Lower lobe of right lung (tissue), 2 donors: Measurements from ENCODE around the gene SCMH1. TPM values are rescaled to one million over a fixed set of nuclear protein-coding genes. Genes with fewer than 3 reads are reported as not detected.

Source experiments
- ATAC-seq, 2 donors: fragments of 200-7000 bp; cut with Tn5 transposase; one replicate each; pipeline ENCODE4 v1.9.1; 2020 to 2022; ENCODE audit warnings: mild to moderate bottlenecking in 2 of 2, moderate library complexity in 2 of 2
- DNase-seq: peaks from one replicate; pipeline ENCODE4 v3.0.0-alpha.2; 2020
- H3K27ac ChIP-seq: fragments of 200-600 bp; one replicate; pipeline ENCODE4 v1.8.0; 2022
- H3K27me3 ChIP-seq: fragments of 200-600 bp; one replicate; pipeline ENCODE4 v1.8.0; 2022; ENCODE audit warnings: low read depth
- H3K36me3 ChIP-seq: fragments of 200-600 bp; one replicate; pipeline ENCODE4 v1.8.0; 2022; ENCODE audit warnings: mild to moderate bottlenecking
- H3K4me1 ChIP-seq: fragments of 200-600 bp; one replicate; pipeline ENCODE4 v1.8.0; 2022
- H3K4me3 ChIP-seq: fragments of 200-600 bp; one replicate; pipeline ENCODE4 v1.8.0; 2022; ENCODE audit warnings: mild to moderate bottlenecking
- H3K9me3 ChIP-seq: fragments of 200-600 bp; one replicate; pipeline ENCODE4 v1.8.0; 2022
- intact Hi-C: fragments of 100-400 bp; cut with DNase I; formaldehyde crosslinking; loops from one replicate; pipeline ENCODE4 v1.11.0; 2022
- total RNA-seq: library from RNA; stranded (reverse); fragmentation: NEBNext Ultra II Directional; extraction: Animal tissue kit (Norgen Biotek cat#: 25700); gene quantifications from one replicate; pipeline ENCODE4 v1.2.1, GENCODE V29; 2021
- TF ChIP-seq, protein P1 (sequence below): fragments of 200-600 bp; IDR thresholded peaks from one replicate; pipeline ENCODE4 v1.8.0; 2022; ENCODE audit warnings: antibody characterized with exemption, mild to moderate bottlenecking
- donor health status: DM: no; HTN: yes; CAD: no; lungs with severe emphysema.

The SCMH1 gene
- total RNA-seq, 1 donor from 2014 or later = 30.0 TPM

DNA sequence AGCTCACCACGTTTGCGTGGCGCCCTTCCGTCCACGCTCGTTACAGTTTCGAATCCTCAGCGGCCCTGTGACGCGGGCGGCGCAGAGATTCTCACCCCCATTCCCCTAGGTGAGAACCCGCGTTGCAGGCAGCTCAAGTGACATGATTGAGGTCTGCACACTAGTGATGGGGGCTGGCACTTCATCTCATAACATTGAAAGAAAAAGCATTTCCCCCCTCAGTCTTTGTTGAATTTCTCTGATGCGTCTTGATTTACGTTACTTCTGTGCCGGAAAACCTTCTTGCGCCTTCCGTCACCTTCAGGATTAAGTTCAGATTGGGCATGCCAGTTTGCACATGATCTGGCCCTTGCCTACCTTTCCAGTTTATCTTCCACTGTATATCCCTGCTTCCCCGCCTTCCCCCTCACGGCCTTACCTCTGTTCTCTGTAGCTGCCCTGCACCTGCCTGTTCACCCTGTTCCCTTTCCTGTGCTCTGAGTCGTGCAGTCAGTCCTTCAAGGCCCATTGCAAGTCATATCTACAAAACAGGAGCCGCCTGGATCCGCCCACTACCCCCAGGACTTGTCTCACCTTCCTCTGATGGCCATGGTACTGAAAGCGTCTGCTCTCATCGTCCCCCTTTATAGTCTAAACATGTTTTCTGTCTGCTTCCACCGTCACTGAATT is 261.5 kb downstream of the SCMH1 start:
- H3K27ac ChIP-seq = peak overlapping the region; percentile 87
- peak overlapping the region; percentile 76 for H3K4me3 ChIP-seq
- no peak for DNase-seq
- no peaks in the 10 kb centered on the region for H3K9me3 ChIP-seq
- no peaks in the 10 kb centered on the region for H3K27me3 ChIP-seq
- no peak for ATAC-seq
- intact Hi-C loops = no loop called here
- TF ChIP-seq, protein P1, sequence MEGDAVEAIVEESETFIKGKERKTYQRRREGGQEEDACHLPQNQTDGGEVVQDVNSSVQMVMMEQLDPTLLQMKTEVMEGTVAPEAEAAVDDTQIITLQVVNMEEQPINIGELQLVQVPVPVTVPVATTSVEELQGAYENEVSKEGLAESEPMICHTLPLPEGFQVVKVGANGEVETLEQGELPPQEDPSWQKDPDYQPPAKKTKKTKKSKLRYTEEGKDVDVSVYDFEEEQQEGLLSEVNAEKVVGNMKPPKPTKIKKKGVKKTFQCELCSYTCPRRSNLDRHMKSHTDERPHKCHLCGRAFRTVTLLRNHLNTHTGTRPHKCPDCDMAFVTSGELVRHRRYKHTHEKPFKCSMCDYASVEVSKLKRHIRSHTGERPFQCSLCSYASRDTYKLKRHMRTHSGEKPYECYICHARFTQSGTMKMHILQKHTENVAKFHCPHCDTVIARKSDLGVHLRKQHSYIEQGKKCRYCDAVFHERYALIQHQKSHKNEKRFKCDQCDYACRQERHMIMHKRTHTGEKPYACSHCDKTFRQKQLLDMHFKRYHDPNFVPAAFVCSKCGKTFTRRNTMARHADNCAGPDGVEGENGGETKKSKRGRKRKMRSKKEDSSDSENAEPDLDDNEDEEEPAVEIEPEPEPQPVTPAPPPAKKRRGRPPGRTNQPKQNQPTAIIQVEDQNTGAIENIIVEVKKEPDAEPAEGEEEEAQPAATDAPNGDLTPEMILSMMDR = no peak
- H3K36me3 ChIP-seq = peaks cover 8% of the 10 kb centered on the region
- peaks cover 26% of the 10 kb centered on the region for H3K4me1 ChIP-seq

DNA sequence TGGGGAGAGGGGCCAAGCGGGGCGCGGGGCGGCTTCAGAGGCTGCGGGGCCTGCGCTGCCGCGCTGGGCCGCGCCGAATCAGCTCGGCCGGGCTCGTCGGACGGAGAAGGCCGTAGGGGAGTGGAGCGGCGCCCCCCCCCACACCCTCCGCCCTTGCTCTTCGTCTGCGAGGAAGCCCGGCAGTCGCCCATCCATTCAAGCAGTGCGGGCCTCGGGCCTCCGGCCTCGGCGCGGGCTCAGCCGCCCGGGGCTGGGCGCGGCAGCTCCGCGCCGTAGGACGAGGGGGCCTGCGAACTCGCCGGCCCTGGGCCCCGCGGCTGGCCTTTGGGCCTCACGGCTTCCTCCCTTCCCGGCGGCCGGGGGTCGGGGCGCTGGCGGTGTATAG is 262.0 kb downstream of the SCMH1 start:
- DNase-seq (no peak), ATAC-seq (peak; percentile 33 to 37)
- TF ChIP-seq, protein P1 = no peak
- Histone ChIP-seq H3K36me3 (peaks cover 4% of the 10 kb centered on the region), H3K9me3 (no peaks in the 10 kb centered on the region), H3K27me3 (no peaks in the 10 kb centered on the region), H3K4me3 (peak overlapping the region; percentile 76), H3K27ac (peak overlapping the region; percentile 87), H3K4me1 (peaks cover 21% of the 10 kb centered on the region)
- intact Hi-C loops = no loop called here

DNA sequence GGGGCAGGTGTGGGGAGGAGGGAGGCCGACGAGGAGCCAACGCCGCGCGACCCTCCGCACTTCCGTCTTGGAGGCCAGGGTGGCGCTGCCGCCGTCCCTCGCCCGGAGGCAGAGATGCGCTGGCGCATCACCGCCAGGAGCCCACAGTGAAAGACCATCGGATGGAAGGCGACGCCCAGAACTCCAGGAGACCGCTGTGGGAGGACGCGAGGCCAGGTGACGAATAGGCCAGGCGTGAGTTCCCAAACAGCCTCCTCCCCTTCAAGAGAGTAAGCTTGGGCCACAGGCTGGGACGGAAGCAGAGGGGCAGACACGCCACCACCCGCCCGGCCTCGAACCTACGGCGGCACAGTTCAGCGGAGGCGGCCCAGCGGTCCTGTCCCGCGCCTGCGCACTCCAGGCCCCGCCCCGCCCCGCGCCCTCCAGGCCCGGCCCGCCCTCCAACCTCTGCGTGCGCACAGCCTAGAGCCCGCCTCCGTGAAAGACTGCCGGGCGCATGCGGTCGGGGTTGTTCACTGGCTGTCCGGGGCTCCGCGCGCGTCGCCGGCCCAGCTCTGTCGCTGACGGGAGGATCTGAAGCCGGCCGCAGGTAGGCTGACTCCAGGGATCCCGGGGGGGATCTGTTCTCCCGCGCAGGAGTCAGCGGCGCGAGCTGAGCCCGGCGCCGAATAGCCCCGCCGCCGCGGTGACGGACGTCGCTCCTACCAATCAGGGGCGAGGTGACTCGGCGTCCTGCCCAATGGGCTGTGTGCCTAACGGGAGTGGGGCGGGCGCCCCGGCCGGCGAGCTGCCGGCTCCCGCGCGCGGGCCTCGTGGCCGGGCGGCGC is 262.7 kb downstream of the SCMH1 start, which contains the start of gene CTPS1:
CTPS1 (plus strand) TSS at position 456 of the 827 bp plus-strand sequence. CDS start 3,595 bp downstream, outside the sequence.
- Histone ChIP-seq H3K9me3 (no peaks in the 10 kb centered on the region), H3K27me3 (no peaks in the 10 kb centered on the region), H3K4me3 (peak within 1 kb of the TSS; percentile 76), H3K27ac (peak within 1 kb of the TSS; percentile 87), H3K36me3 (no peaks in the 10 kb centered on the region), H3K4me1 (peaks cover 17% of the 10 kb centered on the region)
- TF ChIP-seq, protein P1 = peak; percentile 20
- peak; percentile 96 to 98 for ATAC-seq
- intact Hi-C loops = no loop called here
- peak; percentile 96 for DNase-seq

DNA sequence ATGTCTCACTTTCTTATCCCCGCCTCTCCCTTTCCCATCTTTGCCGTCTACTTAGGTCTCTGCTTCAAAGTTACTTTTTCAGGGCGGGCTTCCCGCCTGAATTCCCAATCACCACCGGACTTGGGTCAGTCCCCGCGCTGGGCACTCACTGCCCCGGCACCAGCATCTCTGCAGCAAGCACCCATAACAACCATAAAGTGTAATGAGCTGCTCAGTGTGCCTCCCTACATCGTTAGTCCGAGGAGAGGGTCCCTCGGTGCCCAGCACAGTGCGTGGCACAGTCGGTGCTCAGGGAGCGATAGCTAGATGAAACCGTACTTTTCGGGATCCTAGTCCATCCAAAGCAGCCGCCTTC is 263.2 kb downstream of the SCMH1 start:
- H3K36me3 ChIP-seq = no peaks in the 10 kb centered on the region
- H3K9me3 ChIP-seq = no peaks in the 10 kb centered on the region
- ATAC-seq = no peak
- H3K27me3 ChIP-seq = no peaks in the 10 kb centered on the region
- TF ChIP-seq, protein P1 = no peak
- DNase-seq = no peak
- H3K4me1 ChIP-seq = peaks cover 17% of the 10 kb centered on the region
- intact Hi-C loops = no loop called here
- H3K27ac ChIP-seq = peak overlapping the region; percentile 87
- peak overlapping the region; percentile 76 for H3K4me3 ChIP-seq

DNA sequence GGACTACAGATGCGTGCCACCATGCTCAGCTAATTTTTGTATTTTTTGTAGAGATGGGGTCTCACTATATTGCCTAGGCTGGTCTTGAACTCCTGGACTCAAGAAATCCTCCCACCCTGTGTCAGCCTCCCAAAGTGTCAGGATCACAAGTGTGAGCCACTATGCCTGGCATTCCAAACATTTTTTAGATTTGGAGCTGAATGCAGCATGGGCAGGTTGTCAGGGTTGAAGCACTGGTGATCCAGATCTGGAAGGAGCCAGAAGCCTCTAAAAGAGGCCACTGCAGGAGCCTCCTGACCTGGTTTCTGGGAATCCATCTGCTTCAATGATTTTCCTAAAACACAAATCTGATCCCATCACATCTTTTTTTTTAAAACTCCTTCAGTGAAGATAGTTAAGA is 264.4 kb downstream of the SCMH1 start:
- no peak overlapping the region for H3K27ac ChIP-seq
- ATAC-seq = no peak
- peaks cover 17% of the 10 kb centered on the region for H3K4me1 ChIP-seq
- no peak overlapping the region for H3K4me3 ChIP-seq
- TF ChIP-seq, protein P1 = no peak
- no peaks in the 10 kb centered on the region for H3K9me3 ChIP-seq
- intact Hi-C loops = no loop called here
- DNase-seq = no peak
- H3K27me3 ChIP-seq = no peaks in the 10 kb centered on the region
- H3K36me3 ChIP-seq = no peaks in the 10 kb centered on the region

Other genes starting within 250 kb of the SCMH1 start
- 4.8 TPM for gene SLFNL1, start 220.6 kb downstream of the SCMH1 start, total RNA-seq
- gene FOXO6, start 119.1 kb upstream of the SCMH1 start, total RNA-seq = 0.92 TPM
- 2.1 TPM for gene EDN2, start 242.4 kb upstream of the SCMH1 start, total RNA-seq